Fibroblast of the aortic adventitia (primary cell): ENCODE measurements around the gene MBLAC1. TPM values are rescaled to one million over a fixed set of nuclear protein-coding genes. Genes with fewer than 3 reads are reported as not detected.

ENCODE experiments used
- DNase-seq: peaks from one replicate; pipeline ENCODE4 v3.0.0-alpha.2; 2010; ENCODE audit warnings: low read depth
- H3K4me3 ChIP-seq: 2 replicates; pipeline ENCODE4 v1.5.1; 2011; ENCODE audit warnings: low read depth, mild to moderate bottlenecking, control low read depth, low read length, moderate library complexity
- CTCF ChIP-seq: IDR thresholded peaks from 2 replicates; pipeline ENCODE4 v1.5.1; 2011; ENCODE audit warnings: mild to moderate bottlenecking, low read length, control low read depth, inconsistent platforms; ENCODE audit not compliant: insufficient read depth
- total RNA-seq: library from RNA; depleted of rRNA; stranded (reverse); fragments of >200 nt; gene quantifications from 2 replicates; pipeline ENCODE4 v1.2.3, GENCODE V29; 2012; ENCODE audit warnings: low replicate concordance

Gene MBLAC1
- total RNA-seq, 1 donor, result 1.9 TPM

- DNase-seq, result no peak
- TF ChIP-seq CTCF, result no peak
- H3K4me3 ChIP-seq, result no peak overlapping the region
Observed at GRCh38 chr7:100090527-100091410, 36.0 kb upstream of the MBLAC1 start.

- H3K4me3 ChIP-seq, result no peak overlapping the region
- no peak for TF ChIP-seq CTCF
- no peak for DNase-seq
Observed at GRCh38 chr7:100091411-100092181, 35.2 kb upstream of the MBLAC1 start.

- no peak overlapping the region for H3K4me3 ChIP-seq
- DNase-seq, result no peak
- no peak for TF ChIP-seq CTCF
Observed at GRCh38 chr7:100093054-100093453, 33.7 kb upstream of the MBLAC1 start.

- no peak overlapping the region for H3K4me3 ChIP-seq
- no peak for DNase-seq
- TF ChIP-seq CTCF, result no peak
Observed at GRCh38 chr7:100093498-100093897, 33.3 kb upstream of the MBLAC1 start.

GRCh38 chr7:100093925-100094486 lies 32.8 kb upstream of the MBLAC1 start:
- DNase-seq, result no peak
- no peak for TF ChIP-seq CTCF
- H3K4me3 ChIP-seq, result no peak overlapping the region

GRCh38 chr7:100095289-100095688 lies 31.5 kb upstream of the MBLAC1 start:
- no peak for DNase-seq
- no peak for TF ChIP-seq CTCF
- H3K4me3 ChIP-seq, result no peak overlapping the region
